HG03457 (cell line): Measurements from ENCODE around the gene UBE2H.
"Not testable (repeated sequence)": the region's sequence is repeated elsewhere in the genome, so short reads cannot be mapped to it uniquely, and the experiment has no call there.

ENCODE experiments used
- ATAC-seq: cut with Tn5 transposase; IDR thresholded peaks from one replicate; pipeline ENCODE4 v1.9.1; 2021; ENCODE audit warnings: moderate number of reproducible peaks; ENCODE audit not compliant: unreplicated experiment

UBE2H gene

GRCh38 chr7:129952653-129953560, at the start of gene UBE2H:
Gene UBE2H (minus strand): TSS chr7:129952960. CDS start chr7:129952555, 405 bp downstream.
- ATAC-seq = peak; percentile 48

GRCh38 chr7:129998446-129998845, 45.7 kb upstream of the UBE2H start:
- no peak for ATAC-seq

GRCh38 chr7:129997285-129997684, 44.5 kb upstream of the UBE2H start:
- ATAC-seq = no peak

GRCh38 chr7:129993275-129993674, 40.5 kb upstream of the UBE2H start:
- ATAC-seq = no peak

- no peak for ATAC-seq
Measured at GRCh38 chr7:129990403-129991192, 37.8 kb upstream of the UBE2H start.

- ATAC-seq = no peak
Measured at GRCh38 chr7:129989466-129989865, 36.7 kb upstream of the UBE2H start.

GRCh38 chr7:129986600-129986999, 33.8 kb upstream of the UBE2H start:
- ATAC-seq = no peak

GRCh38 chr7:129980667-129981066, 27.9 kb upstream of the UBE2H start:
- no peak for ATAC-seq

- ATAC-seq = no peak
Measured at GRCh38 chr7:129975309-129975708, 22.5 kb upstream of the UBE2H start.

GRCh38 chr7:129970816-129971215, 18.1 kb upstream of the UBE2H start:
- no peak for ATAC-seq

GRCh38 chr7:129969881-129970446, 17.2 kb upstream of the UBE2H start:
- no peak for ATAC-seq

GRCh38 chr7:129968592-129969383, 16.0 kb upstream of the UBE2H start:
- ATAC-seq = no peak

GRCh38 chr7:129960204-129960475, 7.4 kb upstream of the UBE2H start:
- ATAC-seq = not testable (repeated sequence)

- no peak for ATAC-seq
Measured at GRCh38 chr7:129959471-129960203, 6.9 kb upstream of the UBE2H start.

- no peak for ATAC-seq
Measured at GRCh38 chr7:129958643-129959470, 6.1 kb upstream of the UBE2H start.

GRCh38 chr7:129955993-129956543, 3.3 kb upstream of the UBE2H start:
- no peak for ATAC-seq

GRCh38 chr7:129952086-129952652, 591 bp downstream of the UBE2H start:
- peak; percentile 7 for ATAC-seq

GRCh38 chr7:129951226-129952085, 1.3 kb downstream of the UBE2H start:
- ATAC-seq = no peak
